IMR-90 (cell line): ENCODE results near the gene SPHK2. TPM values are rescaled to one million over a fixed set of nuclear protein-coding genes. Genes with fewer than 3 reads are reported as not detected.

ENCODE experiments used
- ATAC-seq: fragments of 200-7000 bp; cut with Tn5 transposase; 2 replicates; pipeline ENCODE4 v1.9.1; 2020; ENCODE audit warnings: low read depth, mild to moderate bottlenecking, moderate library complexity
- BruUV-seq: library from RNA; stranded (reverse); fragments of 400-500 nt; replicated peaks from 2 replicates; lab custom pipeline; 2021; lab: Mats Ljungman, UMichigan
- CTCF ChIA-PET: fragments of 300-600 bp; formaldehyde crosslinking; extraction: SDS; loops from one replicate; lab custom pipeline; 2021; ENCODE audit warnings: antibody characterized with exemption; lab: Yijun Ruan, JAX
- POLR2A ChIA-PET: fragments of 300-600 bp; sonication (Branson Sonifier 250); formaldehyde crosslinking; loops from one replicate; lab custom pipeline; 2022; ENCODE audit warnings: antibody characterized with exemption; ENCODE audit not compliant: unreplicated experiment; lab: Charles Lee
- DNase-seq: peaks from one replicate; pipeline ENCODE4 v3.0.0; 2013
- H2AFZ ChIP-seq: replicated peaks from 2 replicates; pipeline ENCODE3; 2013; ENCODE audit warnings: low read length, mild to moderate bottlenecking; ENCODE audit not compliant: poor library complexity
- H2AK5ac ChIP-seq: 2 replicates; pipeline ENCODE4 v1.6.1; 2013; ENCODE audit warnings: low read depth, low read length, inconsistent platforms
- H2AK9ac ChIP-seq: replicated peaks from 2 replicates; pipeline ENCODE3; 2013; ENCODE audit warnings: mild to moderate bottlenecking, low read depth, low read length, moderate library complexity; ENCODE audit not compliant: poor library complexity
- H2BK120ac ChIP-seq: 2 replicates; pipeline ENCODE4 v1.6.1; 2013; ENCODE audit warnings: low read depth, low read length, inconsistent platforms
- H2BK15ac ChIP-seq: 3 replicates; pipeline ENCODE4 v1.6.1; 2013; ENCODE audit warnings: low read depth, low read length, inconsistent platforms
- H2BK20ac ChIP-seq: 2 replicates; pipeline ENCODE4 v1.6.1; 2013; ENCODE audit warnings: low read depth, mild to moderate bottlenecking, inconsistent platforms, low read length, moderate library complexity
- H2BK5ac ChIP-seq: 2 replicates; pipeline ENCODE4 v1.6.1; 2013; ENCODE audit warnings: mild to moderate bottlenecking, low read depth, low read length, inconsistent platforms; ENCODE audit not compliant: poor library complexity, severe bottlenecking
- H3K14ac ChIP-seq: replicated peaks from 2 replicates; pipeline ENCODE4 v1.6.1; 2013; ENCODE audit warnings: low read depth, low read length, inconsistent platforms
- H3K18ac ChIP-seq: 2 replicates; pipeline ENCODE4 v1.6.1; 2013; ENCODE audit warnings: low read depth, low read length, control low read depth
- H3K23ac ChIP-seq: 2 replicates; pipeline ENCODE4 v1.6.1; 2013; ENCODE audit warnings: low read depth, low read length, inconsistent platforms
- H3K27ac ChIP-seq: 2 replicates; pipeline ENCODE4 v1.5.1; 2013; ENCODE audit warnings: mild to moderate bottlenecking, control low read depth, low read length; ENCODE audit not compliant: insufficient read depth
- H3K27me3 ChIP-seq: 2 replicates; pipeline ENCODE4 v1.6.1; 2013; ENCODE audit warnings: low read length; ENCODE audit not compliant: control insufficient read depth, insufficient read depth
- H3K36me3 ChIP-seq: 2 replicates; pipeline ENCODE4 v1.6.1; 2013; ENCODE audit warnings: low read length, mixed read lengths; ENCODE audit not compliant: control insufficient read depth, insufficient read depth
- H3K4ac ChIP-seq: 2 replicates; pipeline ENCODE4 v1.6.1; 2013; ENCODE audit warnings: low read depth, low read length, inconsistent platforms
- H3K4me1 ChIP-seq: 2 replicates; pipeline ENCODE4 v1.6.1; 2013; ENCODE audit warnings: low read length, mixed read lengths; ENCODE audit not compliant: control insufficient read depth, insufficient read depth
- H3K4me2 ChIP-seq: 2 replicates; pipeline ENCODE4 v1.6.1; 2013; ENCODE audit warnings: low read depth, mild to moderate bottlenecking, control low read depth, low read length, moderate library complexity
- H3K4me3 ChIP-seq: 2 replicates; pipeline ENCODE4 v1.5.1; 2013; ENCODE audit warnings: low read depth, mild to moderate bottlenecking, control low read depth, low read length, moderate library complexity; ENCODE audit not compliant: insufficient read depth
- H3K56ac ChIP-seq: 2 replicates; pipeline ENCODE4 v1.6.1; 2013; ENCODE audit warnings: low read length, inconsistent platforms; ENCODE audit not compliant: insufficient read depth; ENCODE audit errors: extremely low read depth
- H3K79me1 ChIP-seq, 2 experiments: 2 replicates each; pipeline ENCODE4 v1.6.1; 2013; ENCODE audit warnings: low read length in 2 of 2, inconsistent platforms in 1 of 2, low read depth in 1 of 2
- H3K9ac ChIP-seq: 2 replicates; pipeline ENCODE4 v1.6.1; 2013; ENCODE audit warnings: low read depth, low read length, control low read depth
- H3K9me1 ChIP-seq: 2 replicates; pipeline ENCODE4 v1.6.1; 2013; ENCODE audit warnings: low read length, inconsistent platforms; ENCODE audit not compliant: insufficient read depth
- H3K9me3 ChIP-seq: 2 replicates; pipeline ENCODE4 v1.6.1; 2013; ENCODE audit warnings: low read length; ENCODE audit not compliant: control insufficient read depth, insufficient read depth
- H4K20me1 ChIP-seq: 2 replicates; pipeline ENCODE4 v1.6.1; 2013; ENCODE audit warnings: low read length, inconsistent platforms; ENCODE audit not compliant: insufficient read depth
- H4K5ac ChIP-seq: 2 replicates; pipeline ENCODE4 v1.6.1; 2013; ENCODE audit warnings: mild to moderate bottlenecking, low read depth, low read length, control low read depth
- H4K8ac ChIP-seq, 2 experiments: 2 replicates each; pipeline ENCODE4 v1.6.1; 2013; ENCODE audit warnings: low read depth in 2 of 2, low read length in 2 of 2, control low read depth in 1 of 2, inconsistent platforms in 1 of 2
- H4K91ac ChIP-seq: 2 replicates; pipeline ENCODE4 v1.6.1; 2013; ENCODE audit warnings: low read depth, low read length, inconsistent platforms; ENCODE audit not compliant: insufficient read depth
- FOS ChIP-seq: fragments of 150-350 bp; IDR thresholded peaks from 2 replicates; pipeline ENCODE4 v1.6.1; 2016; ENCODE audit warnings: low read depth, low read length
- MAFK ChIP-seq: IDR thresholded peaks from 2 replicates; pipeline ENCODE4 v1.6.1; 2012; ENCODE audit warnings: low read depth, low read length, improper control_type of control experiment
- MAZ ChIP-seq: IDR thresholded peaks from 2 replicates; pipeline ENCODE4 v1.6.1; 2012; ENCODE audit warnings: low read depth, mild to moderate bottlenecking, low read length, improper control_type of control experiment, moderate library complexity, borderline replicate concordance
- MXI1 ChIP-seq: IDR thresholded peaks from 2 replicates; pipeline ENCODE4 v1.6.1; 2012; ENCODE audit warnings: low read depth, mild to moderate bottlenecking, low read length, moderate library complexity, borderline replicate concordance
- POLR2A ChIP-seq: IDR thresholded peaks from 2 replicates; pipeline ENCODE4 v1.6.1; 2012; ENCODE audit warnings: mild to moderate bottlenecking, low read depth, low read length
- RAD21 ChIP-seq: IDR thresholded peaks from 2 replicates; pipeline ENCODE4 v1.6.1; 2012; ENCODE audit warnings: low read length, improper control_type of control experiment
- RFX5 ChIP-seq: IDR thresholded peaks from 2 replicates; pipeline ENCODE4 v1.8.0; 2012; ENCODE audit warnings: low read depth, mild to moderate bottlenecking, low read length, moderate library complexity
- dilution Hi-C: fragments of 300-500 bp; cut with HindIII; formaldehyde crosslinking; loops from one replicate; pipeline ENCODE4 v1.14.3; 2018; ENCODE audit warnings: low sequenced_read_pairs; ENCODE audit not compliant: unreplicated experiment
- in situ Hi-C: fragments of 300-500 bp; cut with MboI; formaldehyde crosslinking; loops from 3 replicates; pipeline ENCODE4 v1.14.3; 2019; ENCODE audit warnings: low sequenced_read_pairs, inconsistent platforms, mixed read lengths
- intact Hi-C: fragments of 100-400 bp; cut with micrococcal nuclease; formaldehyde crosslinking; loops from 2 replicates; pipeline ENCODE4 v1.10.0; 2022
- polyA plus RNA-seq, 3 experiments: library from polyadenylated mRNA; depleted of rRNA; stranded (reverse); fragments of >200 nt; gene quantifications; 2 replicates each; pipeline ENCODE4 v1.2.3, GENCODE V29; 2012; ENCODE audit warnings: low replicate concordance in 1 of 3
- total RNA-seq: library from RNA; depleted of rRNA; stranded (reverse); fragments of >200 nt; gene quantifications from 2 replicates; pipeline ENCODE4 v1.2.3, GENCODE V29; 2012

SPHK2 gene
- total and polyA plus RNA-seq, 2 of the 4 experiments (the other 2 are of a cell fraction), result 1.6 to 9.9 TPM

- peaks cover 4% of the 10 kb centered on the region; the same call in 1 of the 2 replicates for H4K20me1 ChIP-seq
- in situ Hi-C loops, result no loop called here
- H3K4me3 ChIP-seq, result no peak overlapping the region
- H3K18ac ChIP-seq, result no peak overlapping the region
- H2BK20ac ChIP-seq, result no peak overlapping the region
- no peak overlapping the region for H3K56ac ChIP-seq
- ChIA-PET CTCF (interaction anchor here (0.6 kb wide), 1 partner anchor 212 kb away, joined by 9 read pairs; no protein-coding TSS in a partner anchor), POLR2A (no interaction called here)
- H2BK5ac ChIP-seq, result peak overlapping the region; percentile 37
- 0 out of 3 replicates have a peak overlapping the region, but pooled peaks have one; percentile 96 for H2BK15ac ChIP-seq
- H4K8ac ChIP-seq, result 0 out of 4 replicates have a peak overlapping the region, but pooled peaks of 1 of the 2 experiments have one; percentile 3
- no peak overlapping the region; the same call in 1 of the 2 replicates for H3K4ac ChIP-seq
- 0 out of 2 replicates have a peak overlapping the region, but pooled peaks have one; percentile 8 for H3K27ac ChIP-seq
- H3K36me3 ChIP-seq, result no peaks in the 10 kb centered on the region; the same call in 1 of the 2 replicates
- peaks cover 0 to 14% of the 10 kb centered on the region in 2 experiments; a peak in 3 of 4 replicates for H3K79me1 ChIP-seq
- peak overlapping the region; percentile 56; the same call in 1 of the 2 replicates for H2AK5ac ChIP-seq
- no peak overlapping the region for H3K4me2 ChIP-seq
- BruUV-seq, result no TSS peak
- H2AFZ ChIP-seq, result no peak overlapping the region
- H3K14ac ChIP-seq, result peak overlapping the region; percentile 10; the same call in 1 of the 2 replicates
- dilution Hi-C loops, result no loop called here
- H3K4me1 ChIP-seq, result peaks cover 39% of the 10 kb centered on the region
- no peaks in the 10 kb centered on the region for H3K9me3 ChIP-seq
- DNase-seq (peak; percentile 53), ATAC-seq (no peak)
- H3K9ac ChIP-seq, result no peak overlapping the region
- intact Hi-C loops, result no loop called here
- H3K27me3 ChIP-seq, result no peaks in the 10 kb centered on the region
- H4K5ac ChIP-seq, result no peak overlapping the region
- no peak overlapping the region for H2AK9ac ChIP-seq
- peak overlapping the region; percentile 19 for H2BK120ac ChIP-seq
- no peak overlapping the region for H4K91ac ChIP-seq
- peaks cover 23% of the 10 kb centered on the region for H3K9me1 ChIP-seq
- no peak overlapping the region for H3K23ac ChIP-seq
- TF ChIP-seq MAFK, result no peak
- no peak for TF ChIP-seq MAZ
- no peak for TF ChIP-seq FOS
- no peak for TF ChIP-seq POLR2A
- no peak for TF ChIP-seq MXI1
- no peak for TF ChIP-seq RAD21
- no peak for TF ChIP-seq RFX5
Measured at GRCh38 chr19:48632692-48633147, 13.4 kb downstream of the SPHK2 start.
